A549 (cell line): ENCODE measurements around the gene CTNNBIP1. TPM values are rescaled to one million over a fixed set of nuclear protein-coding genes. Genes with fewer than 3 reads are reported as not detected.

ENCODE experiments used
- ATAC-seq, 2 experiments: fragments of 200-7000 bp in 1 of 2; fragments of >200 bp in 1 of 2; cut with Nextera tagmentation in 1 of 2; cut with Tn5 transposase in 1 of 2; 3 replicates each; pipeline versions ENCODE4 v1.8.0 to v1.9.1; 2018 to 2020; ENCODE audit warnings: mild to moderate bottlenecking in 1 of 2, moderate library complexity in 1 of 2
- CTCF ChIA-PET: fragments of 300-600 bp; sonication (Branson Sonifier 250); formaldehyde crosslinking; extraction: SDS; loops from one replicate; lab custom pipeline; 2021; ENCODE audit warnings: antibody characterized with exemption, inconsistent platforms; lab: Yijun Ruan, JAX
- POLR2A ChIA-PET: fragments of 350-600 bp; formaldehyde crosslinking; extraction: SDS; loops from one replicate; lab custom pipeline; 2021; ENCODE audit warnings: antibody characterized with exemption, inconsistent platforms; lab: Yijun Ruan, JAX
- DNase-seq, 2 experiments: peaks; one replicate each; pipeline versions ENCODE4 v3.0.0 to v3.0.0-alpha.2; 2011 to 2016; ENCODE audit warnings: low read depth in 1 of 2, low spot score in 1 of 2
- FAIRE-seq: peaks from 2 replicates; lab custom pipeline; 2011; peaks lifted over from hg19 to GRCh38; lab: Jason Lieb, UNC
- H3K27ac ChIP-seq, 2 experiments: fragments of >200 bp; sonication (Bioruptor Twin); formaldehyde crosslinking; 3 replicates each; pipeline ENCODE4 v1.5.1; 2016 to 2017
- H3K4me1 ChIP-seq: fragments of >200 bp; sonication (Bioruptor Twin); formaldehyde crosslinking; 3 replicates; pipeline ENCODE4 v1.6.1; 2016
- H3K4me2 ChIP-seq: fragments of >200 bp; sonication (Bioruptor Twin); formaldehyde crosslinking; 3 replicates; pipeline ENCODE4 v1.6.1; 2016
- H3K4me3 ChIP-seq: fragments of >200 bp; sonication (Bioruptor Twin); formaldehyde crosslinking; 3 replicates; pipeline ENCODE4 v1.5.1; 2016
- H3K9me3 ChIP-seq: fragments of >200 bp; sonication (Bioruptor Twin); formaldehyde crosslinking; 3 replicates; pipeline ENCODE4 v1.6.1; 2016
- ATOH8 ChIP-seq: fragments of 250-450 bp; sonication (Bioruptor Pico); IDR thresholded peaks from 2 replicates; pipeline ENCODE4 v1.5.0; 2020; ENCODE audit warnings: low read depth, mild to moderate bottlenecking, moderate library complexity
- CBX2 ChIP-seq: fragments of 200-600 bp; sonication (generic); IDR thresholded peaks from 2 replicates; pipeline ENCODE4 v1.6.1; 2016; ENCODE audit warnings: low read depth, mild to moderate bottlenecking, borderline replicate concordance
- CHD2 ChIP-seq: fragments of 150-350 bp; IDR thresholded peaks from 2 replicates; pipeline ENCODE4 v1.6.1; 2014; ENCODE audit warnings: low read length; ENCODE audit not compliant: partially characterized antibody
- E2F6 ChIP-seq: IDR thresholded peaks from 2 replicates; pipeline ENCODE4 v1.6.1; 2012; ENCODE audit warnings: low read depth, borderline replicate concordance
- EHF ChIP-seq: fragments of 250-450 bp; sonication (Bioruptor Pico); IDR thresholded peaks from 2 replicates; pipeline ENCODE4 v1.5.0; 2020; ENCODE audit warnings: mild to moderate bottlenecking
- FOSB ChIP-seq: fragments of 250-450 bp; sonication (Bioruptor Pico); IDR thresholded peaks from 2 replicates; pipeline ENCODE4 v1.5.0; 2020; ENCODE audit warnings: mild to moderate bottlenecking, moderate library complexity
- FOSL2 ChIP-seq, 2 experiments: fragments of 450-650 bp in 1 of 2; fragments of >200 bp in 1 of 2; sonication (Bioruptor Twin) in 1 of 2; formaldehyde crosslinking; IDR thresholded peaks; 2 replicates each; pipeline versions ENCODE4 v1.5.0 to v1.6.1; 2016 to 2020; ENCODE audit warnings: mild to moderate bottlenecking in 1 of 2, moderate library complexity in 1 of 2
- HES2 ChIP-seq: fragments of >200 bp; sonication (Bioruptor Twin); formaldehyde crosslinking; IDR thresholded peaks from 2 replicates; pipeline ENCODE4 v1.6.1; 2016
- HEYL ChIP-seq: fragments of 250-450 bp; sonication (Bioruptor Pico); IDR thresholded peaks from 2 replicates; pipeline ENCODE4 v1.8.0; 2021; ENCODE audit warnings: mild to moderate bottlenecking, moderate library complexity
- HMGXB4 ChIP-seq: fragments of 250-450 bp; sonication (Bioruptor Pico); IDR thresholded peaks from 2 replicates; pipeline ENCODE4 v1.5.0; 2021; ENCODE audit warnings: mild to moderate bottlenecking, moderate library complexity, borderline replicate concordance
- JUNB ChIP-seq: fragments of >200 bp; sonication (Bioruptor Twin); formaldehyde crosslinking; IDR thresholded peaks from 2 replicates; pipeline ENCODE4 v1.6.1; 2016
- KDM1A ChIP-seq: fragments of 200-600 bp; sonication (generic); IDR thresholded peaks from 2 replicates; pipeline ENCODE4 v1.6.1; 2016; ENCODE audit warnings: low read depth, mild to moderate bottlenecking
- MAFK ChIP-seq: fragments of 450-650 bp; IDR thresholded peaks from 2 replicates; pipeline ENCODE4 v1.6.1; 2014; ENCODE audit not compliant: partially characterized antibody
- NFE2L2 ChIP-seq: fragments of 150-350 bp; conservative IDR thresholded peaks from 2 replicates; pipeline ENCODE4 v1.6.1; 2014; ENCODE audit warnings: low read length
- PBX3 ChIP-seq: IDR thresholded peaks from 2 replicates; pipeline ENCODE4 v1.6.1; 2012
- POLR2AphosphoS2 ChIP-seq: conservative IDR thresholded peaks from 2 replicates; pipeline ENCODE4 v1.6.1; 2012; ENCODE audit warnings: low read length, improper control_type of control experiment, inconsistent platforms
- RARB ChIP-seq: fragments of 250-450 bp; sonication (Bioruptor Pico); IDR thresholded peaks from 2 replicates; pipeline ENCODE4 v1.8.0; 2021; ENCODE audit warnings: mild to moderate bottlenecking, moderate library complexity
- RCOR1 ChIP-seq: fragments of 150-350 bp; IDR thresholded peaks from 2 replicates; pipeline ENCODE4 v1.6.1; 2014; ENCODE audit warnings: antibody characterized with exemption, low read length, low read depth
- RFX5 ChIP-seq: fragments of 450-650 bp; IDR thresholded peaks from 2 replicates; pipeline ENCODE4 v1.7.1; 2014; ENCODE audit warnings: antibody characterized with exemption, mild to moderate bottlenecking, moderate library complexity
- SMC3 ChIP-seq: fragments of >200 bp; sonication (Bioruptor Twin); formaldehyde crosslinking; IDR thresholded peaks from 3 replicates; pipeline ENCODE4 v1.6.1; 2018; ENCODE audit warnings: inconsistent platforms
- TP53 ChIP-seq: fragments of 250-450 bp; sonication (Bioruptor Pico); IDR thresholded peaks from 2 replicates; pipeline ENCODE4 v1.5.0; 2021; ENCODE audit warnings: mild to moderate bottlenecking, moderate library complexity
- ZC3H11A ChIP-seq: fragments of 450-650 bp; IDR thresholded peaks from 2 replicates; pipeline ENCODE4 v1.6.1; 2014; ENCODE audit warnings: antibody characterized with exemption, mild to moderate bottlenecking
- ZFP36 ChIP-seq: fragments of 450-650 bp; IDR thresholded peaks from 2 replicates; pipeline ENCODE4 v1.6.1; 2014; ENCODE audit warnings: borderline replicate concordance; ENCODE audit not compliant: partially characterized antibody
- WGBS: methylation state at CpG from one replicate; pipeline ENCODE4 v1.1.6; 2017; ENCODE audit errors: missing lambda C conversion rate; 5-methylcytosine and 5-hydroxymethylcytosine counted together
- polyA plus RNA-seq, 4 experiments: library from polyadenylated mRNA; depleted of rRNA in 3 of 4; stranded (reverse); fragments of >200 nt; fragmentation: RNase III in 1 of 4; extraction: RNeasy Plus Mini Kit Qiagen cat#74134 plus additional on column Dnase treatment in 1 of 4; gene quantifications; 2 replicates in 3 of 4; 3 replicates in 1 of 4; pipeline ENCODE4 v1.2.3, GENCODE V29; 2011 to 2017

CTNNBIP1 gene
- polyA plus RNA-seq, 2 of the 4 experiments (the other 2 are of a cell fraction), result 5.6 to 10.4 TPM

GRCh38 chr1:9852410-9853248 is 57.4 kb downstream of the CTNNBIP1 start:
- Histone ChIP-seq H3K27ac (0 out of 6 replicates have a peak overlapping the region, but pooled peaks of 1 of the 2 experiments have one; percentile 16), H3K4me3 (no peak overlapping the region), H3K4me1 (no peaks in the 10 kb centered on the region), H3K9me3 (0 out of 3 replicates have a peak, but pooled peaks cover 3% of the 10 kb centered on the region), H3K4me2 (no peak overlapping the region)
- WGBS, result 84% methylated on average over 10 of the region's 12 CpGs
- ChIA-PET CTCF (interaction anchor here (1.2 to 1.4 kb wide), 2 partner anchors 68 to 128 kb away, joined by 3 to 5 read pairs; no protein-coding TSS in a partner anchor), POLR2A (no interaction called here)
- DNase-seq, result no peak
- no peak for ATAC-seq
- TF ChIP-seq ATOH8 (CRISPR knock-in tag) (no peak), SMC3 (no peak), NFE2L2 (no peak)
- no peak for FAIRE-seq

- no peak overlapping the region for H3K4me3 ChIP-seq
Observed at GRCh38 chr1:9852004-9852403, 58.1 kb downstream of the CTNNBIP1 start.

GRCh38 chr1:9850442-9851162 is 59.5 kb downstream of the CTNNBIP1 start:
- ChIA-PET POLR2A (no interaction called here), CTCF (interaction anchor here (1.1 to 1.3 kb wide), 2 partner anchors 9 to 16 kb away, joined by 3 to 4 read pairs; no protein-coding TSS in a partner anchor)
- no peak overlapping the region for H3K4me2 ChIP-seq
- H3K4me1 ChIP-seq, result no peaks in the 10 kb centered on the region
- DNase-seq, result no peak
- H3K9me3 ChIP-seq, result 0 out of 3 replicates have a peak, but pooled peaks cover 3% of the 10 kb centered on the region
- no peak overlapping the region for H3K27ac ChIP-seq
- no peak for ATAC-seq
- H3K4me3 ChIP-seq, result no peak overlapping the region
- FAIRE-seq, result no peak
- WGBS, result 92% methylated on average over 13 of the region's 18 CpGs
- TF ChIP-seq E2F6 (no peak), POLR2AphosphoS2 (no peak), RFX5 (no peak), HES2 (no peak), CBX2 (no peak), ATOH8 (CRISPR knock-in tag) (no peak), MAFK (no peak), ZFP36 (no peak), HEYL (CRISPR knock-in tag) (no peak), KDM1A (no peak), CHD2 (no peak), ZC3H11A (no peak), RCOR1 (no peak), JUNB (no peak), HMGXB4 (CRISPR knock-in tag) (no peak), PBX3 (no peak), EHF (no peak)

More at GRCh38 chr1:9852004-9852403, 58.1 kb downstream of the CTNNBIP1 start:
- ATAC-seq, result no peak
- WGBS, result 82% methylated on average over 8 of the region's 8 CpGs
- CTCF ChIA-PET, result interaction anchor here (1.2 to 1.4 kb wide), 2 partner anchors 67 to 127 kb away, joined by 3 to 5 read pairs; no protein-coding TSS in a partner anchor
- Histone ChIP-seq H3K27ac (no peak overlapping the region), H3K4me1 (no peaks in the 10 kb centered on the region), H3K4me2 (no peak overlapping the region), H3K9me3 (0 out of 3 replicates have a peak, but pooled peaks cover 3% of the 10 kb centered on the region)
- DNase-seq, result no peak
- no peak for TF ChIP-seq FOSL2 (IDR thresholded peaks at IDR 0.05)
- no peak for TF ChIP-seq FOSL2 (CRISPR knock-in tag; IDR thresholded peaks at IDR 0.05)
- TF ChIP-seq FOSB (CRISPR knock-in tag), result no peak
- no peak for TF ChIP-seq RCOR1
- no peak for TF ChIP-seq RARB (CRISPR knock-in tag)
- no peak for TF ChIP-seq PBX3
- no peak for TF ChIP-seq TP53 (CRISPR knock-in tag)
- POLR2A ChIA-PET, result no interaction called here
- no peak for FAIRE-seq
